ENCODE data around the gene LNP1. TPM values are rescaled to one million over a fixed set of nuclear protein-coding genes. Genes with fewer than 3 reads are reported as not detected.

LNP1 gene
- total RNA-seq, 2 experiments from 2014 or later: 8.9 to 12.7 TPM

DNA sequence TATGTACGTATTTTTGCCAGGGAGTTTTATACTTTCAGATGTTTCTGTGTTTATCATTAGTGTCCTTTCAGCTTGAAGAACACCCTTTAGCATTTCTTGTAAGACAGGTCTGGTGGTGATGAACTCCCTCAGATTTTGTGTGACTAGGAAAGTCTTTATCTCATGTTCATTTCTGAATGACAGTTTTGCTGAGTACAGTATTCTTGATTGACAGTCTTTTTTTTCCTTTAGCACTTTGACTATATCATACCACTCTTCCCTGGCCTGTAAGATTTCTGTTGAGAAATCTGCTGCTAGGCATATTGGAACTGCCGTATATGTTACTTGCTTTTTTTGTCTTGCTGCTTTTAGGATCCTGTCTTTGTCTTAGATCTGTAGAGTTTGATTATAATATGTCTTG lies 5.8 kb downstream of the LNP1 start:
- peaks cover 16% of the 10 kb centered on the region for H3K9me3 ChIP-seq (ENCODE audit: low read length)
- TF ChIP-seq, protein P1, sequence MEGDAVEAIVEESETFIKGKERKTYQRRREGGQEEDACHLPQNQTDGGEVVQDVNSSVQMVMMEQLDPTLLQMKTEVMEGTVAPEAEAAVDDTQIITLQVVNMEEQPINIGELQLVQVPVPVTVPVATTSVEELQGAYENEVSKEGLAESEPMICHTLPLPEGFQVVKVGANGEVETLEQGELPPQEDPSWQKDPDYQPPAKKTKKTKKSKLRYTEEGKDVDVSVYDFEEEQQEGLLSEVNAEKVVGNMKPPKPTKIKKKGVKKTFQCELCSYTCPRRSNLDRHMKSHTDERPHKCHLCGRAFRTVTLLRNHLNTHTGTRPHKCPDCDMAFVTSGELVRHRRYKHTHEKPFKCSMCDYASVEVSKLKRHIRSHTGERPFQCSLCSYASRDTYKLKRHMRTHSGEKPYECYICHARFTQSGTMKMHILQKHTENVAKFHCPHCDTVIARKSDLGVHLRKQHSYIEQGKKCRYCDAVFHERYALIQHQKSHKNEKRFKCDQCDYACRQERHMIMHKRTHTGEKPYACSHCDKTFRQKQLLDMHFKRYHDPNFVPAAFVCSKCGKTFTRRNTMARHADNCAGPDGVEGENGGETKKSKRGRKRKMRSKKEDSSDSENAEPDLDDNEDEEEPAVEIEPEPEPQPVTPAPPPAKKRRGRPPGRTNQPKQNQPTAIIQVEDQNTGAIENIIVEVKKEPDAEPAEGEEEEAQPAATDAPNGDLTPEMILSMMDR (conservative IDR thresholded peaks at IDR 0.05; ENCODE audit: low read length): no peak
- ChIA-PET POLR2A (interaction anchor here (0.6 kb wide), 1 partner anchor 28 kb away, joined by 3 read pairs; no protein-coding TSS in a partner anchor), CTCF (ENCODE audit: unreplicated experiment) (no interaction called here)
- no peaks in the 10 kb centered on the region for H4K20me1 ChIP-seq (ENCODE audit: insufficient read depth, low read length)
- peaks cover 47% of the 10 kb centered on the region; the same call in 1 of the 2 replicates for H3K79me2 ChIP-seq (ENCODE audit: insufficient read depth, low read depth, low read length)
- peaks cover 12% of the 10 kb centered on the region for H3K4me1 ChIP-seq (ENCODE audit: insufficient read depth, low read length, poor library complexity, severe bottlenecking)
- no peak overlapping the region for H2AFZ ChIP-seq (ENCODE audit: low read length)
- no peak overlapping the region for H3K4me3 ChIP-seq (ENCODE audit: low read depth, low read length, poor library complexity, severe bottlenecking)
- BruUV-seq (replicated peaks): no TSS peak
- H3K27ac ChIP-seq (ENCODE audit: low read depth, low read length, poor library complexity, severe bottlenecking): no peak overlapping the region
- no peak overlapping the region for H3K4me2 ChIP-seq (ENCODE audit: low read length)
- peaks cover 51% of the 10 kb centered on the region for H3K36me3 ChIP-seq (ENCODE audit: insufficient read depth, low read length)
- no peak for DNase-seq (ENCODE audit: low spot score)
- no peaks in the 10 kb centered on the region for H3K9me2 ChIP-seq (ENCODE audit: insufficient read depth, low read length)
- intact Hi-C loops (cut with micrococcal nuclease; ENCODE audit: unreplicated experiment): loop anchor here (10.0 kb wide), 1 partner anchor 1158 kb away; the partner anchor contains the start of gene TRMT10C

DNA sequence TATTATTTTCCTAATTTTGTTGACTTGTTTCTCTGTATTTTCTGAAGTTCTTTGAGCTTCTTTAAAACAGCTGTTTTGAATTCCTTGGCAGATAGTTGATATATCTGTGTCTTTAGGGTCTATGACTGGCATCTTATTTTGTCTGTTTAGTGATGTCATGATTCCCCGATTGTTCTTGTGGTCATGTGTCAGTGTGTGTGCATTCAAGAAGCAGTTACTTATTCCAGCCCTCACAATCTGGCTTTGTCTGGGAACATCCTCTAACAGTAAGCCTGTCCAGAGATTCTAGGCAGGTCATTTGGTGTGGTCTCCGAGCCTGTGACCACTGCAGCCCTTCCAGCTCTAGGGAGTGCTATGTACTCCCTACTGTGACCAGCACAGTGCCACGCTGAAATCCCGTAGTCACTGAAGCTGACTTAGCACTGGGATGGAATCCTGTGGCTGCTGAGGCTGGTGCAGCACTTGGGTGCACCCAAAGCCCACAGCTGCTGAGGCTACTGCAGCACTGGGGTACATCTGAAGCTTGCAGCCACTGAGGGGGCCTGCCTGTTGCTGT lies 6.7 kb downstream of the LNP1 start:
- Histone ChIP-seq H3K4me1 (ENCODE audit: insufficient read depth, low read length, poor library complexity, severe bottlenecking) (peaks cover 11% of the 10 kb centered on the region), H3K9me3 (ENCODE audit: low read length) (peaks cover 16% of the 10 kb centered on the region), H4K20me1 (ENCODE audit: insufficient read depth, low read length) (no peaks in the 10 kb centered on the region), H3K27ac (ENCODE audit: low read depth, low read length, poor library complexity, severe bottlenecking) (no peak overlapping the region), H3K4me3 (ENCODE audit: low read depth, low read length, poor library complexity, severe bottlenecking) (no peak overlapping the region), H2AFZ (ENCODE audit: low read length) (no peak overlapping the region), H3K79me2 (ENCODE audit: insufficient read depth, low read depth, low read length) (peaks cover 38% of the 10 kb centered on the region; the same call in 1 of the 2 replicates), H3K4me2 (ENCODE audit: low read length) (no peak overlapping the region), H3K9me2 (ENCODE audit: insufficient read depth, low read length) (no peaks in the 10 kb centered on the region), H3K36me3 (ENCODE audit: insufficient read depth, low read length) (peaks cover 51% of the 10 kb centered on the region)
- TF ChIP-seq EZH2phosphoT487 (IDR thresholded peaks at IDR 0.05; ENCODE audit: borderline replicate concordance, low read depth, low read length): no peak
- TF ChIP-seq, protein P1 (conservative IDR thresholded peaks at IDR 0.05; ENCODE audit: low read length): no peak
- ChIA-PET CTCF (ENCODE audit: unreplicated experiment) (no interaction called here), POLR2A (no interaction called here)
- BruUV-seq (replicated peaks): no TSS peak
- DNase-seq (ENCODE audit: low spot score): no peak
- intact Hi-C loops (cut with micrococcal nuclease; ENCODE audit: unreplicated experiment): loop anchor here (10.0 kb wide), 1 partner anchor 1157 kb away; the partner anchor contains the start of gene TRMT10C

All from OCI-LY7 (cell line).